HG03457 (cell line): Measurements from ENCODE around the gene BABAM2.
"Not testable (repeated sequence)": the region's sequence is repeated elsewhere in the genome, so short reads cannot be mapped to it uniquely, and the experiment has no call there.

Experiments
- ATAC-seq: cut with Tn5 transposase; IDR thresholded peaks from one replicate; pipeline ENCODE4 v1.9.1; 2021; ENCODE audit warnings: moderate number of reproducible peaks; ENCODE audit not compliant: unreplicated experiment

BABAM2 gene

GRCh38 chr2:28226558-28226957, 336.0 kb downstream of the BABAM2 start:
- no peak for ATAC-seq

- no peak for ATAC-seq
Observed at GRCh38 chr2:28227498-28227897, 337.0 kb downstream of the BABAM2 start.

- ATAC-seq: no peak
Observed at GRCh38 chr2:28228434-28228995, 338.0 kb downstream of the BABAM2 start.

GRCh38 chr2:28231110-28231631, 340.6 kb downstream of the BABAM2 start:
- no peak for ATAC-seq

GRCh38 chr2:28232295-28232694, 341.8 kb downstream of the BABAM2 start:
- no peak for ATAC-seq

- ATAC-seq: no peak
Observed at GRCh38 chr2:28233164-28233676, 342.7 kb downstream of the BABAM2 start.

GRCh38 chr2:28234807-28235206, 344.3 kb downstream of the BABAM2 start:
- no peak for ATAC-seq

GRCh38 chr2:28239207-28239606, 348.7 kb downstream of the BABAM2 start:
- no peak for ATAC-seq

- no peak for ATAC-seq
Observed at GRCh38 chr2:28240937-28241336, 350.4 kb downstream of the BABAM2 start.

- ATAC-seq: no peak
Observed at GRCh38 chr2:28247290-28247689, 356.8 kb downstream of the BABAM2 start.

- ATAC-seq: no peak
Observed at GRCh38 chr2:28247734-28248133, 357.2 kb downstream of the BABAM2 start.

- no peak for ATAC-seq
Observed at GRCh38 chr2:28248511-28248910, 358.0 kb downstream of the BABAM2 start.

- ATAC-seq: no peak
Observed at GRCh38 chr2:28250006-28250405, 359.5 kb downstream of the BABAM2 start.

GRCh38 chr2:28251337-28251736, 360.8 kb downstream of the BABAM2 start:
- ATAC-seq: no peak

GRCh38 chr2:28252311-28252710, 361.8 kb downstream of the BABAM2 start:
- no peak for ATAC-seq

GRCh38 chr2:28253543-28253942, 363.0 kb downstream of the BABAM2 start:
- no peak for ATAC-seq

GRCh38 chr2:28255231-28255630, 364.7 kb downstream of the BABAM2 start:
- not testable (repeated sequence) for ATAC-seq

GRCh38 chr2:28257182-28257581, 366.7 kb downstream of the BABAM2 start:
- no peak for ATAC-seq

GRCh38 chr2:28259226-28259625, 368.7 kb downstream of the BABAM2 start:
- not testable (repeated sequence) for ATAC-seq

- ATAC-seq: no peak
Observed at GRCh38 chr2:28263690-28264089, 373.2 kb downstream of the BABAM2 start.

GRCh38 chr2:28267282-28267681, 376.8 kb downstream of the BABAM2 start:
- no peak for ATAC-seq

GRCh38 chr2:28268386-28268785, 377.9 kb downstream of the BABAM2 start:
- ATAC-seq: no peak
